ENCODE data around the gene PCBP4. TPM values are rescaled to one million over a fixed set of nuclear protein-coding genes. Genes with fewer than 3 reads are reported as not detected.
"Not testable (repeated sequence)": the region's sequence is repeated elsewhere in the genome, so short reads cannot be mapped to it uniquely, and the experiment has no call there.

The PCBP4 gene
- total RNA-seq, 2 experiments from 2014 or later: 12.7 to 16.1 TPM

- not testable (repeated sequence) for ATAC-seq; DNase-seq; H3K9me3 Mint-ChIP-seq (ENCODE audit: insufficient read depth); H3K27me3 Mint-ChIP-seq (ENCODE audit: low read depth)
- ChIA-PET POLR2A (interaction anchor here (5.6 kb wide), 1 partner anchor 10 kb away, joined by 65 read pairs; the partner anchor contains the start of gene ACY1), CTCF (interaction anchor here (1.0 to 5.2 kb wide), 3 partner anchors 9 to 20 kb away, joined by 6 to 36 read pairs (median 7); partner anchors contain the start of genes ABHD14B and ACY1)
- H3K36me3 Mint-ChIP-seq (ENCODE audit: low read depth): peaks cover 44% of the 10 kb centered on the region
- H3K4me1 Mint-ChIP-seq (ENCODE audit: low read depth): peaks cover 47% of the 10 kb centered on the region
- peak overlapping the region; percentile 100 for H3K4me3 Mint-ChIP-seq
- peak overlapping the region; percentile 100 for H3K27ac Mint-ChIP-seq
These were observed 26.4 kb upstream of the PCBP4 start for GRCh38 chr3:51993657-51994056.

- peaks cover 3% of the 10 kb centered on the region for H3K27me3 Mint-ChIP-seq (ENCODE audit: low read depth)
- no peak overlapping the region for H3K4me3 Mint-ChIP-seq
- peaks cover 47% of the 10 kb centered on the region for H3K4me1 Mint-ChIP-seq (ENCODE audit: low read depth)
- ChIA-PET CTCF (interaction anchor here (1.0 to 5.2 kb wide), 5 partner anchors 9 to 51 kb away, joined by 3 to 36 read pairs (median 6); partner anchors contain the start of genes ABHD14A, ABHD14B, ACY1 and RRP9), POLR2A (interaction anchor here (0.5 to 5.6 kb wide), 4 partner anchors 9 to 65 kb away, joined by 3 to 65 read pairs (median 3); partner anchors contain the start of gene ACY1)
- DNase-seq (no peak), ATAC-seq (no peak)
- H3K27ac Mint-ChIP-seq: peak overlapping the region; percentile 20
- no peaks in the 10 kb centered on the region for H3K9me3 Mint-ChIP-seq (ENCODE audit: insufficient read depth)
- peaks cover 44% of the 10 kb centered on the region for H3K36me3 Mint-ChIP-seq (ENCODE audit: low read depth)
These were observed 24.9 kb upstream of the PCBP4 start for GRCh38 chr3:51992017-51992682.

GRCh38 chr3:51990501-51990971 lies 23.3 kb upstream of the PCBP4 start:
- H3K27ac Mint-ChIP-seq: not testable (repeated sequence)

GRCh38 chr3:51988286-51989146 lies 21.3 kb upstream of the PCBP4 start:
- H3K27me3 Mint-ChIP-seq (ENCODE audit: low read depth): no peaks in the 10 kb centered on the region
- ChIA-PET POLR2A (no interaction called here), CTCF (no interaction called here)
- DNase-seq: no peak
- no peaks in the 10 kb centered on the region for H3K9me3 Mint-ChIP-seq (ENCODE audit: insufficient read depth)
- H3K4me1 Mint-ChIP-seq (ENCODE audit: low read depth): peaks cover 30% of the 10 kb centered on the region
- no peak for ATAC-seq
- H3K4me3 Mint-ChIP-seq: no peak overlapping the region
- peak overlapping the region; percentile 62 for H3K27ac Mint-ChIP-seq
- H3K36me3 Mint-ChIP-seq (ENCODE audit: low read depth): peaks cover 22% of the 10 kb centered on the region

More at GRCh38 chr3:51990501-51990971, 23.3 kb upstream of the PCBP4 start:
- ATAC-seq; H3K9me3 Mint-ChIP-seq (ENCODE audit: insufficient read depth); H3K27me3 Mint-ChIP-seq (ENCODE audit: low read depth); DNase-seq; H3K4me3 Mint-ChIP-seq: not testable (repeated sequence)
- POLR2A ChIA-PET: interaction anchor here (5.6 kb wide), 1 partner anchor 7 kb away, joined by 65 read pairs; the partner anchor contains the start of gene ACY1
- Mint-ChIP-seq H3K4me1 (ENCODE audit: low read depth) (peaks cover 38% of the 10 kb centered on the region), H3K36me3 (ENCODE audit: low read depth) (peaks cover 42% of the 10 kb centered on the region)
- CTCF ChIA-PET: interaction anchor here (1.6 to 1.8 kb wide), 2 partner anchors 16 to 49 kb away, joined by 6 read pairs; partner anchors contain the start of genes ABHD14A, ABHD14B and RRP9

GRCh38 chr3:51987568-51987967 lies 20.3 kb upstream of the PCBP4 start:
- no peak overlapping the region for H3K4me3 Mint-ChIP-seq
- H3K27ac Mint-ChIP-seq: no peak overlapping the region
- no peaks in the 10 kb centered on the region for H3K9me3 Mint-ChIP-seq (ENCODE audit: insufficient read depth)
- H3K36me3 Mint-ChIP-seq (ENCODE audit: low read depth): peaks cover 15% of the 10 kb centered on the region
- ChIA-PET POLR2A (interaction anchor here (1.7 kb wide), 1 partner anchor 8 kb away, joined by 8 read pairs; the partner anchor contains the start of gene RPL29), CTCF (interaction anchor here (1.7 kb wide), 1 partner anchor 14 kb away, joined by 5 read pairs; the partner anchor contains the start of gene ABHD14B)
- ATAC-seq (no peak), DNase-seq (no peak)
- H3K4me1 Mint-ChIP-seq (ENCODE audit: low read depth): peaks cover 28% of the 10 kb centered on the region
- H3K27me3 Mint-ChIP-seq (ENCODE audit: low read depth): no peaks in the 10 kb centered on the region

- Mint-ChIP-seq H3K27me3 (ENCODE audit: low read depth) (no peaks in the 10 kb centered on the region), H3K36me3 (ENCODE audit: low read depth) (peaks cover 6% of the 10 kb centered on the region), H3K4me3 (no peak overlapping the region), H3K27ac (peak overlapping the region; percentile 13), H3K9me3 (ENCODE audit: insufficient read depth) (no peaks in the 10 kb centered on the region), H3K4me1 (ENCODE audit: low read depth) (peaks cover 25% of the 10 kb centered on the region)
- no peak for ATAC-seq
- no peak for DNase-seq
- ChIA-PET POLR2A (interaction anchor here (1.7 kb wide), 1 partner anchor 9 kb away, joined by 8 read pairs; the partner anchor contains the start of gene RPL29), CTCF (interaction anchor here (0.9 to 1.7 kb wide), 3 partner anchors 12 to 33 kb away, joined by 3 to 5 read pairs (median 3); partner anchors contain the start of gene ABHD14B)
These were observed 19.0 kb upstream of the PCBP4 start for GRCh38 chr3:51986010-51986947.

- Mint-ChIP-seq H3K27me3 (ENCODE audit: low read depth) (no peaks in the 10 kb centered on the region), H3K4me3 (no peak overlapping the region), H3K27ac (no peak overlapping the region), H3K9me3 (ENCODE audit: insufficient read depth) (no peaks in the 10 kb centered on the region), H3K4me1 (ENCODE audit: low read depth) (peaks cover 28% of the 10 kb centered on the region), H3K36me3 (ENCODE audit: low read depth) (peaks cover 5% of the 10 kb centered on the region)
- ChIA-PET POLR2A (interaction anchor here (4.0 kb wide), 1 partner anchor 8 kb away, joined by 65 read pairs; the partner anchor contains the start of gene RPL29), CTCF (interaction anchor here (1.3 to 3.8 kb wide), 2 partner anchors 9 to 16 kb away, joined by 4 to 36 read pairs; partner anchors contain the start of gene RPL29)
- ATAC-seq (no peak), DNase-seq (no peak)
These were observed 17.8 kb upstream of the PCBP4 start for GRCh38 chr3:51985063-51985462.

GRCh38 chr3:51984269-51984647 lies 17.0 kb upstream of the PCBP4 start:
- Mint-ChIP-seq H3K36me3 (ENCODE audit: low read depth) (peaks cover 5% of the 10 kb centered on the region), H3K4me1 (ENCODE audit: low read depth) (peaks cover 28% of the 10 kb centered on the region), H3K27me3 (ENCODE audit: low read depth) (no peaks in the 10 kb centered on the region), H3K9me3 (ENCODE audit: insufficient read depth) (no peaks in the 10 kb centered on the region), H3K27ac (peak overlapping the region; percentile 93), H3K4me3 (peak overlapping the region; percentile 96)
- ATAC-seq (no peak), DNase-seq (no peak)
- ChIA-PET POLR2A (interaction anchor here (2.3 to 4.0 kb wide), 2 partner anchors 9 to 10 kb away, joined by 19 to 65 read pairs; partner anchors contain the start of genes ABHD14A, ABHD14B and RPL29), CTCF (interaction anchor here (1.3 to 3.8 kb wide), 4 partner anchors 10 to 42 kb away, joined by 4 to 57 read pairs (median 28); partner anchors contain the start of genes ABHD14A, ABHD14B, PARP3 and RPL29)

GRCh38 chr3:51983578-51984268 lies 16.5 kb upstream of the PCBP4 start:
- Mint-ChIP-seq H3K27me3 (ENCODE audit: low read depth) (no peaks in the 10 kb centered on the region), H3K36me3 (ENCODE audit: low read depth) (peaks cover 5% of the 10 kb centered on the region), H3K9me3 (ENCODE audit: insufficient read depth) (no peaks in the 10 kb centered on the region), H3K4me1 (ENCODE audit: low read depth) (peaks cover 28% of the 10 kb centered on the region), H3K27ac (peak overlapping the region; percentile 93), H3K4me3 (peak overlapping the region; percentile 96)
- no peak for DNase-seq
- ChIA-PET POLR2A (interaction anchor here (0.8 to 4.0 kb wide), 7 partner anchors 10 to 340 kb away, joined by 3 to 65 read pairs (median 4); partner anchors contain the start of genes ABHD14A, ABHD14B, PARP3 and RPL29), CTCF (interaction anchor here (0.6 to 3.8 kb wide), 11 partner anchors 10 to 290 kb away, joined by 3 to 57 read pairs (median 9); partner anchors contain the start of genes ABHD14A, ABHD14B, DUSP7 and PARP3)
- ATAC-seq: peak; percentile 1

Data from activated CD8-positive, alpha-beta T cell treated with anti-CD3 and anti-CD28 coated beads, Interleukin-2, amount 10 ng/mL, durations not matched to agents 7 days and 5 days (primary cell).